Right cardiac atrium (tissue), 5 donors: ENCODE results near the gene SSB. TPM values are rescaled to one million over a fixed set of nuclear protein-coding genes. Genes with fewer than 3 reads are reported as not detected.

Source experiments
- ATAC-seq, 2 donors: fragments of 200-7000 bp; cut with Tn5 transposase; one replicate each; pipeline versions ENCODE4 v1.8.0 to v1.9.1; 2020; ENCODE audit warnings: moderate library complexity in 2 of 2, mild to moderate bottlenecking in 1 of 2
- DNase-seq, 3 donors: peaks; one replicate each; pipeline ENCODE4 v3.0.0-alpha.2; 2020
- H3K27ac ChIP-seq: one replicate; pipeline ENCODE4 v1.5.1; 2013; ENCODE audit warnings: mild to moderate bottlenecking, low read length, control low read depth, moderate library complexity
- H3K27me3 ChIP-seq: one replicate; pipeline ENCODE4 v1.6.1; 2013; ENCODE audit not compliant: control insufficient read depth, insufficient read depth
- H3K4me1 ChIP-seq: one replicate; pipeline ENCODE4 v1.6.1; 2013; ENCODE audit warnings: low read length; ENCODE audit not compliant: control insufficient read depth, insufficient read depth
- H3K4me3 ChIP-seq: one replicate; pipeline ENCODE4 v1.5.1; 2013; ENCODE audit warnings: low read length, control low read depth
- H3K9me3 ChIP-seq: one replicate; pipeline ENCODE4 v1.6.1; 2013; ENCODE audit warnings: low read length; ENCODE audit not compliant: control insufficient read depth
- WGBS: extraction: QIAGEN DNeasy Blood & Tissue Kit; methylation state at CpG from one replicate; pipeline ENCODE4 v1.1.7; 2013; 5-methylcytosine and 5-hydroxymethylcytosine counted together
- intact Hi-C, 4 donors: fragments of 100-400 bp; cut with DNase I; formaldehyde crosslinking; loops; one replicate each; pipeline versions ENCODE4 v1.11.0 to v1.14.0; 2022 to 2023
- polyA plus RNA-seq: library from polyadenylated mRNA; stranded (reverse); fragments of 200-250 nt; gene quantifications from one replicate; pipeline ENCODE4 v1.2.3, GENCODE V29; 2013
- total RNA-seq, 4 donors: library from RNA; stranded (reverse); fragmentation: NEBNext Ultra II Directional; extraction: Animal tissue kit (Norgen Biotek cat#: 25700); gene quantifications; one replicate each; pipeline ENCODE4 v1.2.1, GENCODE V29; 2021
- donor health status: healthy with polysubstance abuse.
- donor health status: DM: no; HTN: yes; CAD: no.
- donor health status: DM: no; HTN: no; CAD: no.
- donor health status: DM: no; HTN: yes; CAD: no; lungs with severe emphysema.
- donor health status: DM: yes; HTN: yes; CAD: no.

Gene SSB
- total and polyA plus RNA-seq, 5 donors = 55.2 to 73.3 (median 60.6) TPM

DNA sequence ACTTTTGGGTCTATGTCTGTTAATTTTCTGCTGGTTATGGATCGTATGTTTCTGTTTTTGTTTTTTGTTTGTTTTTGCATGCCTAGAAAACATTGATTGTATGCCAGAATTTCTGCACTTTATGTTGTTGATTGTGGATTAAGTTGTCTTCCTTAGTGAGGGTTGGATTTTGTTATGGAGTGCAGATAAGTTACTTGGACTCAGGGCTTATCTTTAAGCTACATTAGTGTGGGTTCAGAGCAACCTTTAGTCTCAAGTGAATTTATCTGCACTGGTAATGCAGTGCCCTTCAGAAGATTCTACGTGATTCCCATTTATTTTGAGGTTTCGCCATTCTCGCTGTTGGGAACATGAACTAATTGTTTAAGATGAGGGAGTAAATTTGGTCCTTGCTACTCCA, 61.5 kb downstream of the SSB start:
- DNase-seq (no peak), ATAC-seq (no peak)
- Histone ChIP-seq H3K4me3 (no peak overlapping the region), H3K27ac (no peak overlapping the region), H3K4me1 (peaks cover 2% of the 10 kb centered on the region), H3K9me3 (no peaks in the 10 kb centered on the region), H3K27me3 (no peaks in the 10 kb centered on the region)
- 94% methylated on average over 4 of the region's 4 CpGs for WGBS
- intact Hi-C loops = no loop called here

Other genes starting within 250 kb of the SSB start
- gene FASTKD1, start 225.0 kb upstream of the SSB start, total RNA-seq = 10 to 100 TPM; 46.4 to 60.6 (median 52.4) TPM
- 55.1 TPM for gene FASTKD1, start 225.0 kb upstream of the SSB start, polyA plus RNA-seq
- 10 to 100 TPM; 41.3 to 49.4 (median 45.2) TPM for gene PPIG, start 214.5 kb upstream of the SSB start, total RNA-seq
- gene PPIG, start 214.5 kb upstream of the SSB start, polyA plus RNA-seq = 40.4 TPM
- not detected for gene CFAP210, start 104.5 kb upstream of the SSB start, total RNA-seq
- gene CFAP210, start 104.5 kb upstream of the SSB start, polyA plus RNA-seq = 0.14 TPM
- gene PHOSPHO2, start 104.4 kb upstream of the SSB start, total RNA-seq = 1 to 10 TPM; 4.1 to 5.9 (median 4.4) TPM
- gene PHOSPHO2, start 104.4 kb upstream of the SSB start, polyA plus RNA-seq = 3.5 TPM
- gene KLHL23, start 65.0 kb upstream of the SSB start, total RNA-seq = 10 to 100 TPM; 22.5 to 29.5 (median 25.7) TPM
- 16.7 TPM for gene KLHL23, start 65.0 kb upstream of the SSB start, polyA plus RNA-seq
- 10 to 100 TPM; 51.3 to 62.3 (median 58.1) TPM for gene METTL5, start 26.0 kb downstream of the SSB start, total RNA-seq
- gene METTL5, start 26.0 kb downstream of the SSB start, polyA plus RNA-seq = 94.1 TPM
- 10 to 100 TPM; 83.2 to 98.2 (median 93.6) TPM for gene UBR3, start 28.6 kb downstream of the SSB start, total RNA-seq
- gene UBR3, start 28.6 kb downstream of the SSB start, polyA plus RNA-seq = 39.8 TPM